Endothelial cell of hepatic sinusoid (primary cell): ENCODE results near the gene SIRT5.

Experiments
- in situ Hi-C: cut with HindIII; loops from 2 replicates; pipeline ENCODE4 v1.10.0; 2017; ENCODE audit warnings: low sequenced_read_pairs

SIRT5 gene

DNA sequence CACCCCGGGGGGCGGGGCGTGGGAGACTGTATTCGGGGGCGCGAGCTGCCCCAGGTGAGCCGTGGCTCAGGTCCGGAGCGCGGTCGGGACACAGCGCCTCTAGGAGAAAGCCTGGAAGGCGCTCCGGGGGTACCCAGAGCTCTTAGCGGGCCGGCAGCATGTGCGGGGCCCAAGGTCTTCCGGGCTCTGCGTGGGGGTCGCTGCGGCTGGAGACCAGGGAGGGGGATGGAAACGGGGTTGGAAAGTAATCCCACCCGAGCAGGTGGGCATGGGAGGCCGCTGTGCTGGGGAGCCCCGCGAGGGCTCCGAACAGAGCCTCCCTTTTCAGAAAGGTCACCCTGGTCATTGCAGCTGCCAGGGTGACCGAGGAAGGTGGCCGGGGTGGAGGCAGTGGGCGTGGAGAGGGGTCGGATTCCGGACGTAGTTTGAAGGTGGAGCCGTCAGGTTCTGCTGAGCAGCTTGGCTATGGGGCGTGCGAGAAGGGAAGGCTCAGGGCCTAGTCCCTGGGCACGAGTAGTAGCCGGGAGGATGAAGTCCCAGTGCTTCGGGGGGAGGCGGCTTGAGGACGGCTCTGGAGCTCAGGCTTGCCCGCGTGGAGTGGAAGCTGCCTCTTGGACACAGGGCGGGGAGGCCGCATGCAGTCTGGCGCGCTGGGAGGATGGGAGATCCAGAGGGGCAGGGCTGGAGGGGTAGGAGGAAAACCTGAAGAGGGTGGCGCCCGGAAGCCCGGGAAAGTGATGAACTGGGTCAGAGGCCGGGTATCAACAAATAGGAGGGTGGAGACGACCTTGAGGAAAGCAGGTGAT is at the start of gene SIRT5:
Gene SIRT5 (plus strand): TSS at position 31 of the 806 bp plus-strand sequence. CDS start 9,510 bp downstream, outside the sequence.
- in situ Hi-C loops: no loop called here

GRCh38 chr6:13524801-13525508 is 49.4 kb upstream of the SIRT5 start:
- in situ Hi-C loops: loop anchor here (25.0 kb wide), 1 partner anchor 188 kb away; the partner anchor contains the start of gene TBC1D7

GRCh38 chr6:13526357-13526726 is 48.1 kb upstream of the SIRT5 start:
- in situ Hi-C loops: loop anchor here (25.0 kb wide), 1 partner anchor 189 kb away; the partner anchor contains the start of gene TBC1D7

DNA sequence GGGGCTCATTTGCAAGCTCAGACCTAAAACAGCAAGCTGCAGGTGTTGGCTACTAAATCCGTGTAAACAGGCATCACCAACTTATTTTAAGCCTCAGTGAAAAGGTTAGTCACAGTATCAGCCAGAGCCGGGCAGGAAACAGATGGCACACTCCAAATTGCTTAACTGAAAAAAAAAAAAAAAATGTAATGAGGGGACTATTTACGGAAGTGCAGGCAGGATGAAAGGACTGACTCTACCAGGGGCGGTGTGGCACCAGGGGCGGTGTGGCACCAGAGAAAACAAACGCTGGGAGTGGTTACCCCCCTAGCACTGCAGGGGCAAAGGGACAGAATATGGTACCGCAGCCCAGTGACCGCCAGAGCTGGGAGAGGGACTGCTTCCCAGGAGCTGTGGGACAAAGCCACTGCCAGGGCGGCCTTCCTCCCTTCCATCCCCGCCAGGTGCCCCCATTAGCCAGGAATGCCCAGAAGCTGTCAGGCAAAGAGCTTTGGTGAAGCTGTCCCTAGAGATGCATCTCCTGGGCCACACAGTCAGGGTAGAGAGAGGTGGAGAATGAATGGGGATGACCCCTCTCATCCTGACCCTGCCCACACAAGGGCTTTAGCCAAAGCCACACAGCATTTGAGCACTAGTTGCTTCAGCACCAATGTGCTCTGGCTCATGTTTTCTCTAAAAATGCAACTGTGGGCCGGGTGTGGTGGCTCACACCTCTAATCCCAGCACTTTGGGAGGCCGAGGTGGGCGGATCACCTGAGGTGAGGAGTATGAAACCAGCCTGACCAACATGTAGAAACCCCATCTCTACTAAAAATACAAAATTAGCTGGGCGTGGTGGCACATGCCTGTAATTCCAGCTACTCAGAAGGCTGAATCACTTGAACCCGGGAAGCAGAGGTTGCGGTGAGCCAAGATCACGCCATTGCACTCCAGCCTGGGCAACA is 47.4 kb upstream of the SIRT5 start:
- in situ Hi-C loops: loop anchor here (25.0 kb wide), 1 partner anchor 190 kb away; the partner anchor contains the start of gene TBC1D7

DNA sequence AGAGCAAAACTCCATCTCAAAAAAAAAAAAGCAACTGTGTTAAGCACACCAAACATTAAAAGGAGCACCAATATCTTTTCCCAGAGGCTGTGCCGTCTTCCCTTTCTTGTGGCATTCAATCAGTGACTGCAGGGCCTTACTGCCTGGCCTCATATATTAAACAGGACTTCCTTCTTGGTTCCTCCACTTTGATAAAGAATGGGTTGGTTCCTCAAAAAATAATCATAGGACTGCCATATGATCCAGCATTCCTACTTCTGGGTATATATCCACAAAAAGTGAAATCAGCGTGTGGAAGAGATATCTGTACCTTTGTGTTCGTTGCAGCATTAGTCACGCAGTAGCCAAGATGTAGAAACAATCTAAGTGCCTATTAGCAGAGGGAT is 46.7 kb upstream of the SIRT5 start:
- in situ Hi-C loops: loop anchor here (25.0 kb wide), 1 partner anchor 190 kb away; the partner anchor contains the start of gene TBC1D7

DNA sequence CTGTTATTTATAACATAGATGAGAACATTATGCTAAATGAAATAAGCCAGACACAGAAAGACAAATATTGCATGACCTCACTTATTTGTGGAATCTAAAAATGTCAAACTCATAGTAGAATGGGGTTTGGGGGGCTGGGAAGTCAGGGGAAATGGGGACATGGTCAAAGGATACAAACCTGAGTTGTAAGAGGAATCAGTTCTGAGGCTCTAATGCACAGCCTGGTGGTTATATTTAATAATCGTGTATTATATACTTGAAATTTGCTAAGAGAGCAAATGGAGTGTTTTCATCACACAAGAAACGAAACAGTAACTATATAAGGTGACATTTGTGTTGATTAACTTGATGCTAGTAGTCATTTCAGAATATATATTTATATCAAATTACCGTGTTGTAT is 46.2 kb upstream of the SIRT5 start:
- in situ Hi-C loops: loop anchor here (25.0 kb wide), 1 partner anchor 191 kb away; the partner anchor contains the start of gene TBC1D7

DNA sequence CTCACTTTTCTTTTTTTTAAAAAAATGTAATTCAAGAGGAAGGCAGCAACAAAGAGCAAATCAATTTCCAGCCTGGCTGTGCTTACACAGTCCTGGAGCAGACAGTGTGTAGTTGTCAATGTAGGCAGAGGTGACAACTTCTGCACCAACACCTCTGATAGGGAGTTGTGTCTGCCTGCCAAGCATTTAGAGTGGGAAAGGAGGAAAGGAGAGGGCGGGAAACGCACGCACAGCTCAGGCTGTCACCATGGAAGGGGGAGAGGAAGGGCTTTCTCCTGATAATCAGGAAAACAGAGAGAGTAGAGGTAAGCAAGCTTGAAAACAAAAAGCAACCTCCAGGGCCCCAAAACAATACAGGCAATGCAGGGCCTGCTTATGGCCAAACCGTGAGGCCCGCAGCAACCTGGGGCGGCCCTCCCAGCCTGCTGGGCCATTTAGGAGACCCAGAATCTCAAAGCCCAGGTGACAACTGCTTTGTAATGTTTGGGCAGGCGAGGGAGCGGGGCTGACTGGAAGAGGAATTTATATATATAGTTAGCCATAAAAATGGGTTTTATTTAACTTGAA is 45.5 kb upstream of the SIRT5 start:
- in situ Hi-C loops: loop anchor here (25.0 kb wide), 1 partner anchor 192 kb away; the partner anchor contains the start of gene TBC1D7

DNA sequence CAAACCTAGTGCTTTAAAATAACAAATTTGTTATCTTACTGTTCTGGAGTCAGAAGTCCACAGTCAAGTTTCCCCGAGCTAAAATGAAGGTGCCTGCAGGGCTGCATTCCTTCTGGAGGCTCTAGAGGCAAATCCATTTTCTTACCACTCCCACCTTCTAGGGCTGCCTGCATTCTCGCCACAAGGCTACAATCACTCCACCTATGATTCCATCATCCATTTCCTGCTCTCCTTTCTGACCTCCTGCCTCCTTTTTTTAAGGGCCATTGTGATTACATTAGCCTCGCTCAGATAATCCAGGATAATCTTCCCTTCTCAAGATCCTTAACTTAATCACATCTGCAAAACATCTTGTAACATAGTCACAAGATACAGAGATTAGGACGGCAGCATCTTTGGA is 42.4 kb upstream of the SIRT5 start:
- in situ Hi-C loops: loop anchor here (25.0 kb wide), 1 partner anchor 195 kb away; the partner anchor contains the start of gene TBC1D7

- in situ Hi-C loops: loop anchor here (25.0 kb wide), 1 partner anchor 197 kb away; the partner anchor contains the start of gene TBC1D7
These were observed 39.9 kb upstream of the SIRT5 start for GRCh38 chr6:13534536-13534935.

- in situ Hi-C loops: loop anchor here (5.0 to 25.0 kb wide), 2 partner anchors 68 to 198 kb away; partner anchors contain the start of gene TBC1D7
These were observed 39.1 kb upstream of the SIRT5 start for GRCh38 chr6:13535306-13535705.

DNA sequence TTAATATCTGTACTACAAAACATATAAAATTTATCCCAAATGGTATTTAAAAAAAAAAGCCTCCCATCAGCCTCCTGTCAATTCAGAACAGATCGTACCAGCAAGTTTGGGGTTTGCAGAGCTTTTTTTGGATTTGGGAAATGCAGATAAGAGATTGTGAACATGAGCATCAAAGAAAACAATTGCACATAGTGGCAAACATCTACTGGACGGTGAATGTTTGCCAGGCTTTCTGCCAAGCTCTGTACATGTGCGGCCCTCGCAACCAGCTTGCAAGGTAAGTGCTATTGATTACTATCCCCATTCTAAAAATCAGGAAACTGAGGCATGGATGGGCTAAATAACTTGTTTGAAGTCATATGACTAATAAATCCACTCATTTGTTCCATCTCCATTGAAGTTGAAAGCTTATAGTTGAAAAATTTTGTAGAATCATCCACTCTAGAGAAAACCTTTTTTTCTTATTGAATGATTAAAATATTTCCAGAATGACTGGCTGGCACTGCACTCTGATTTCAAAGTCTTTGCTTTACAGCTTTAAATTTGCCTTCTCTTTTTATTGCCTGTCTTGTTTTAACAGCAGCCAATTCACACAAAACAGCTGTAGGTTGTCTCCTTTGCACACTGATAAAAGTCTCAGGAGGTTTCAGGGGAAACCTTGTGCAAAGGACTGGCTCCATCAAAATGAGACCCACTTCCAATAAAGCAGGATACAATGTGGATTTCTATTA is 37.4 kb upstream of the SIRT5 start:
- in situ Hi-C loops: loop anchor here (5.0 to 25.0 kb wide), 2 partner anchors 70 to 200 kb away; partner anchors contain the start of gene TBC1D7

DNA sequence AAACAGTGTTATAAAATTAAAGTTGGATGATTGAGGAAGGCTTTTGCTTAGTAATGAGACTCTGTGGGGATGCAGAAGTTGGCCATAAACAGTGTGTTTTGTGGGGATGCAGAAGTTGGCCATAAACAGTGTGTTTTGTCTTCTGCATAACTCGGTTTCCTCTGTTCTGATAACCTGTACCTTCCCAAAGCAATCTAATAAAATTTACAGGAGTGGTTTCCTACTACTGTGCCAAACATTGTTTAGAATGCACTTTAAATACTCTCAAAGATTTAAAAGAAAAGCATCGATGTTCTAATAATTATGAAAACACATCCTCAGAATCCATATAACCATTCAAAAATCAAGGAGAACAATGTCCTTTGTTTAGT is 36.9 kb upstream of the SIRT5 start:
- in situ Hi-C loops: loop anchor here (5.0 to 25.0 kb wide), 2 partner anchors 70 to 200 kb away; partner anchors contain the start of gene TBC1D7

- in situ Hi-C loops: loop anchor here (5.0 to 25.0 kb wide), 2 partner anchors 71 to 201 kb away; partner anchors contain the start of gene TBC1D7
These were observed 36.3 kb upstream of the SIRT5 start for GRCh38 chr6:13538084-13538483.

DNA sequence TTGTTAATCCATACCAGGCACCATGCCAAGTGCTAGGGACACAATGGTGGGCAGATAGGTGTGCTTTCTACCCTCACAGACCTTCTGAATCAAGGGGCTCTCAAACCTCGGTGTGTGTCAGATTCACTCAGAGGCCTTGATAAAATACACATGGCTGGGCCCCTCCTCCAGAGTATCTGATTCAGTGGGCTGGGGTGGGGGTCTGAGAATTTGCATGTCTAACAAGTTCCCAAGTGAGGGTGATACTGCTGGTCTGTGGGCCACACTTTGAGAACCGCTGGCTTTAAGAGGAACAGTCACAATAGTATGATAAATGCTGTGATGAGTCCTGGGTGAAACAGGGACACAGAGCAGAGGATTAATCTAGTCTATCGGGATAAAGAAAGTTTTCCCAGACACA is 35.8 kb upstream of the SIRT5 start:
- in situ Hi-C loops: loop anchor here (5.0 to 25.0 kb wide), 2 partner anchors 71 to 201 kb away; partner anchors contain the start of gene TBC1D7

DNA sequence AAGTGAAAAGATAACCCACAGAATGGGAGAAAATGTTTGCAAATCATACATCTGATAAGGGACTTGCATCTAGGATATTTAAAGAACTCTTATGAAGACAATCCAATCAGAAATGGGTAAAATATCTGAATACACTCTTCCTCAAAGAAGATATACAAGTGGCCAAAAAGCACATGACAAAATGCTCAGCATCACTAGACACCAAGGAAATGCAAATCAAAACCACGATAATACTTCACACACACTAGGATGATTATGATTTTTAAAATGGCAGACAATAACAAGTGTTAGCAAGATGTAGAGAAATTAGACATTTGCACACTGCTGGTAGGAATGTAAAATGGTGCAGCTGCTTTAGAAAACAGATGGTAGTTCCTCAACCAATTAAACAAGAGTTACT is 34.8 kb upstream of the SIRT5 start:
- in situ Hi-C loops: loop anchor here (5.0 to 25.0 kb wide), 2 partner anchors 72 to 202 kb away; partner anchors contain the start of gene TBC1D7

DNA sequence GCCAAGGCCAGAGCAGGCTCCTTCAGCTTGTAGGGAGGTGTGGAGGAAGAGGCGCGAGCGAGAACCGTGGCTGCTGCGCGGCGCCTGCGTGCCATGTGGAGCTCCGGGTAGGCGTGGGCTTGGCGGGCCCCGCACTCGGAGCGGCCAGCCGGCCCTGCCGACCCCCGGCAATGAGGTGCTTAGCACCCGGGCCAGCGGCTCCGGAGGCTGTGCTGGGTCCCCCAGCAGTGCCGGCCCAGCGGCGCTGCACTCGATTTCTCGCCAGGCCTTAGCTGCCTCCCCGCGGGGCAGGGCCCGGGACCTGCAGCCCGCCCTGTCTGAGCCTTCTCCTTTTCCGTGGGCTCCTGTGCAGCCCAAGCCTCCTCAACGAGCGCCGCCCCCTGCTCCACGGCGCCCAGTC is 32.9 kb upstream of the SIRT5 start:
- in situ Hi-C loops: loop anchor here (25.0 kb wide), 1 partner anchor 204 kb away; the partner anchor contains the start of gene TBC1D7

- in situ Hi-C loops: loop anchor here (25.0 kb wide), 1 partner anchor 207 kb away; the partner anchor contains the start of gene TBC1D7
These were observed 29.8 kb upstream of the SIRT5 start for GRCh38 chr6:13544454-13545186.

- in situ Hi-C loops: loop anchor here (25.0 kb wide), 1 partner anchor 209 kb away; the partner anchor contains the start of gene TBC1D7
These were observed 28.5 kb upstream of the SIRT5 start for GRCh38 chr6:13545885-13546284.
